PFSK-1 (cell line): Measurements from ENCODE around the gene EFTUD2.

Experiments
- FOXP2 ChIP-seq: optimal IDR thresholded peaks from 2 replicates; pipeline ENCODE3; 2011; ENCODE audit warnings: borderline replicate concordance, control low read depth, inconsistent platforms; ENCODE audit not compliant: insufficient read depth; ENCODE audit errors: extremely low read length, extremely low read depth
- POLR2AphosphoS5 ChIP-seq: IDR thresholded peaks from 2 replicates; pipeline ENCODE4 v1.6.1; 2012; ENCODE audit warnings: low read depth, mild to moderate bottlenecking, control low read depth, low read length, moderate library complexity
- REST ChIP-seq, 2 experiments: IDR thresholded peaks; 2 replicates each; pipeline versions ENCODE4 v1.6.1 to v1.8.0; 2011 to 2012; ENCODE audit warnings: low read depth in 2 of 2, low read length in 2 of 2, control low read depth in 1 of 2, inconsistent platforms in 1 of 2, mild to moderate bottlenecking in 1 of 2, moderate library complexity in 1 of 2; ENCODE audit not compliant: insufficient read depth in 1 of 2
- SIN3A ChIP-seq: IDR thresholded peaks from 2 replicates; pipeline ENCODE4 v1.6.1; 2012; ENCODE audit warnings: mild to moderate bottlenecking, low read length, moderate library complexity, borderline replicate concordance; ENCODE audit not compliant: insufficient read depth
- TAF1 ChIP-seq: IDR thresholded peaks from 2 replicates; pipeline ENCODE4 v1.6.1; 2012; ENCODE audit warnings: low read length, control low read depth, borderline replicate concordance; ENCODE audit not compliant: insufficient read depth

GRCh38 chr17:44919885-44920564, 20.8 kb upstream of the EFTUD2 start:
- TF ChIP-seq TAF1 (no peak), REST (IDR thresholded peaks at IDR 0.05; ENCODE audit: insufficient read depth in 1 of 2, low read depth in 2 of 2, low read length in 2 of 2) (no peak), FOXP2 (peak; percentile 59), POLR2AphosphoS5 (no peak), SIN3A (no peak)
